Chondrocyte (in vitro differentiated cells): ENCODE results near the gene SRCAP. TPM values are rescaled to one million over a fixed set of nuclear protein-coding genes. Genes with fewer than 3 reads are reported as not detected.

Source experiments
- DNase-seq: peaks from one replicate; pipeline ENCODE4 v3.0.0; 2021; ENCODE audit warnings: mixed read lengths, low spot score
- H3K27ac Mint-ChIP-seq: one replicate; pipeline ENCODE4 v1.8.0; 2021; ENCODE audit warnings: mild to moderate bottlenecking, moderate library complexity, mixed read lengths; ENCODE audit not compliant: unreplicated experiment
- H3K27me3 Mint-ChIP-seq: 2 replicates; pipeline ENCODE4 v1.8.0; 2021; ENCODE audit warnings: low read depth, mixed read lengths
- H3K36me3 Mint-ChIP-seq: 2 replicates; pipeline ENCODE4 v1.8.0; 2021; ENCODE audit warnings: low read depth, mixed read lengths
- H3K4me1 Mint-ChIP-seq: 2 replicates; pipeline ENCODE4 v1.8.0; 2021; ENCODE audit warnings: low read depth, mild to moderate bottlenecking, mixed read lengths
- H3K4me3 Mint-ChIP-seq: one replicate; pipeline ENCODE4 v1.8.0; 2021; ENCODE audit warnings: mild to moderate bottlenecking, moderate library complexity, mixed read lengths; ENCODE audit not compliant: unreplicated experiment
- H3K9me3 Mint-ChIP-seq: 2 replicates; pipeline ENCODE4 v1.8.0; 2021; ENCODE audit warnings: low read depth, mixed read lengths
- CTCF ChIP-seq: fragments of 200-600 bp; sonication (generic); IDR thresholded peaks from 2 replicates; pipeline ENCODE4 v1.5.0; 2021; ENCODE audit warnings: antibody characterized with exemption, mild to moderate bottlenecking, moderate library complexity
- total RNA-seq: library from RNA; stranded (reverse); gene quantifications from 3 replicates; pipeline ENCODE4 v1.2.1, GENCODE V29; 2021

Gene SRCAP
- total RNA-seq, 1 donor from 2014 or later = 49.2 TPM

DNA sequence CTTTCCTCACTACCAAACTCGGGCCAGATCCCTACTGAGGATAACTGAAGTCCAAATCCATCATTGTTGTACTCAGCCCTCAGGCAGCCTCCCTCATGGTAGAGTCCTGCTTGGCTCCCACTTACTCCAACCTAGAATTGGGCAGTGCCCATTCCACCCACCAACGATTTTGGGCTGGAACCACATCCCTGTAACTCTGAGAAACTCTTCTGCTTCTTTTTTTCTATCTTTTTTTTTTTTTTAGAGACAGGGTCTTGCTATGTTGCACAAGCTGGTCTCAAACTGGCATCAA is 47.0 kb upstream of the SRCAP start:
- no peak for TF ChIP-seq CTCF
- peak overlapping the region; percentile 89 for H3K4me3 Mint-ChIP-seq
- DNase-seq = no peak
- peaks cover 26% of the 10 kb centered on the region for H3K4me1 Mint-ChIP-seq
- H3K36me3 Mint-ChIP-seq = peaks cover 8% of the 10 kb centered on the region
- H3K27me3 Mint-ChIP-seq = no peaks in the 10 kb centered on the region
- no peaks in the 10 kb centered on the region for H3K9me3 Mint-ChIP-seq
- H3K27ac Mint-ChIP-seq = peak overlapping the region; percentile 77

DNA sequence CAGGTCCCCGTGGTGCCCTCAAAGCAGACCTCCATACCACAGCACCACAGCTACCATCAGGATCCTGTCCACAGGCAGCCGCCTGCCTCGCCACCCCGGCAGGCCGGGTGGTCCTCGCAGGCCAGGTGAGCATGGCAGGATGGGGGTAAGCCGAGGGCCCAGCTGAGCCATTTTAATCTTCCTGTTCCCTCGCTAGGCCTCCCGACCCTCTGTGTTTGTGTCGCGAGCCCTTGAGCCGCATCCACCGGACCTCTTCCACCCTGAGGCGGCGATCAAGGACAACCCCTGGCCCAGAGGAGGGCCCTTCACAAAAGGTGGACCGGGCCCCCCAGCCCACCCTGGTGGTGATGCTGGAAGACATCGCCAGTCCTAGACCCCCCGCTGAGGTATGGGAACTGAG is 46.3 kb upstream of the SRCAP start:
- peaks cover 8% of the 10 kb centered on the region for H3K36me3 Mint-ChIP-seq
- DNase-seq = no peak
- H3K27ac Mint-ChIP-seq = no peak overlapping the region
- H3K4me1 Mint-ChIP-seq = peaks cover 34% of the 10 kb centered on the region
- no peaks in the 10 kb centered on the region for H3K27me3 Mint-ChIP-seq
- H3K4me3 Mint-ChIP-seq = no peak overlapping the region
- no peak for TF ChIP-seq CTCF
- no peaks in the 10 kb centered on the region for H3K9me3 Mint-ChIP-seq

GRCh38 chr16:30654856-30655255 is 44.1 kb upstream of the SRCAP start:
- TF ChIP-seq CTCF = no peak
- Mint-ChIP-seq H3K27me3 (no peaks in the 10 kb centered on the region), H3K4me3 (no peak overlapping the region), H3K36me3 (peaks cover 8% of the 10 kb centered on the region), H3K27ac (no peak overlapping the region), H3K4me1 (peaks cover 34% of the 10 kb centered on the region), H3K9me3 (no peaks in the 10 kb centered on the region)
- DNase-seq = no peak

DNA sequence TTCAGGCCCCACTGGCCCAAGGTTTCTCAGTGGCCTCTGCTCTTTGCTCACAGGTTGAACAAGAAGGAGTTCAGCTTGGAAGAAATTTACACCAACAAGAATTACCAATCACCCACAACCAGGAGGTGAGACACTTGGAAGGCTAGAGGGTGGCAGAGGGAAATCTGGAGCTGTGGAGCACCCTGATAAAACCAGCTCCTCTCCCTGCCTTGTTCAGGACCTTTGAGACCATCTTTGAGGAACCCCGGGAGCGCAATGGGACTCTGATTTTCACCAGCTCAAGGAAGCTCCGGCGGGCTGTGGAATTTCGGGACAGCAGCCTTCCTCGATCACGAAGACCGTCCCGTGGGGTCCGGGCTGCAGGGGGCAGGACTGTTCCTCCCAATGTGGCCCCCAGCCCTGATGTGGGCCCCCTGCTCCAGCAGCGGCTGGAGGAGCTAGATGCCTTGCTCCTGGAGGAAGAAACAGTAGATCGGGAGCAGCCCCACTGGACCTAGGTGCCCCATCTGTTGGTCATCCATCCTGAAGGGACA is 43.1 kb upstream of the SRCAP start:
- no peaks in the 10 kb centered on the region for H3K9me3 Mint-ChIP-seq
- no peak for TF ChIP-seq CTCF
- DNase-seq = no peak
- peaks cover 11% of the 10 kb centered on the region for H3K36me3 Mint-ChIP-seq
- H3K27me3 Mint-ChIP-seq = no peaks in the 10 kb centered on the region
- H3K4me1 Mint-ChIP-seq = peaks cover 34% of the 10 kb centered on the region
- no peak overlapping the region for H3K4me3 Mint-ChIP-seq
- no peak overlapping the region for H3K27ac Mint-ChIP-seq

DNA sequence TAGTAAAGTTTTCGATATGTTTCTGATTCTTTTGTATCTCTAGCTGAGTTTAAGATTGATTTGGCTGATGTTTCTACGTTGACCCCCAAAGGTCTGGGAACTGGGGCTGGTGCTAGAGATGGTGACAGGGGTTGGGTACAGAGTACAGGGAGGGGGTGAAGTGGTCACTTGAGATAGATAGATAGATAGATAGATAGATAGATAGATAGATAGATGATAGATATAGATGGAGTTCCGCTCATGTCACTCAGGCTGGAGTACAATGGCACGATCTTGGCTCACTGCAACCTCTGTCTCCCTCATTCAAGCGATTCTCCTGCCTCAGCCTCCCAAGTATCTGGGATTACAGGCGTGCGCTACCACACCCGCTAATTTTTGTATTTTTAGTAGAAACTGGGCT is 42.6 kb upstream of the SRCAP start:
- Mint-ChIP-seq H3K4me3 (no peak overlapping the region), H3K27ac (peak overlapping the region; percentile 65), H3K4me1 (peaks cover 39% of the 10 kb centered on the region)

More for the DNA sequence above, 42.6 kb upstream of the SRCAP start:
- TF ChIP-seq CTCF = no peak
- Mint-ChIP-seq H3K27me3 (no peaks in the 10 kb centered on the region), H3K9me3 (no peaks in the 10 kb centered on the region), H3K36me3 (peaks cover 13% of the 10 kb centered on the region)
- DNase-seq = no peak
